LoVo (cell line): ENCODE measurements around the gene ZNF664.

Experiments
- DNase-seq: peaks from one replicate; pipeline ENCODE4 v3.0.0-alpha.2; 2016; ENCODE audit warnings: low spot score

Gene ZNF664

DNA sequence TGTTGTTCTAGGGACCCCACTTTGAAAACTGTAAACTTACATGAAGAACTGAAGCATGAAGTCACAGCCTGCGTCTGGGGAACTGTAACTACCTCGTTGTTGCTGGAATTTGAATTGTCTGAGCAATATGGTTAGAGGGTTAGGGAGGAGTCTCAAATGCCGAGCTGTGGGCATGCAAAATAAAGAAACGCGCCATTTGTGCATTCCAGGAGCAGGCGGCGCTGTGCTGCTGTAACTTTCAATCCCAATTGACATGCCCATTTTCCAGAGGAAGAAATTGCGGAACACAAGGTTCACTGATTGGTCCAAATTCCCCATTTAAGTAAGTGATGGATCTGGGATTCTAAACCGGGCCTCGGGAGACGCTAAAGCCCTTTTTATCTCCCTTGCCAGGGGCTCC is 61.3 kb downstream of the ZNF664 start:
- no peak for DNase-seq

GRCh38 chr12:124035163-124035562 is 62.1 kb downstream of the ZNF664 start:
- DNase-seq: no peak

DNA sequence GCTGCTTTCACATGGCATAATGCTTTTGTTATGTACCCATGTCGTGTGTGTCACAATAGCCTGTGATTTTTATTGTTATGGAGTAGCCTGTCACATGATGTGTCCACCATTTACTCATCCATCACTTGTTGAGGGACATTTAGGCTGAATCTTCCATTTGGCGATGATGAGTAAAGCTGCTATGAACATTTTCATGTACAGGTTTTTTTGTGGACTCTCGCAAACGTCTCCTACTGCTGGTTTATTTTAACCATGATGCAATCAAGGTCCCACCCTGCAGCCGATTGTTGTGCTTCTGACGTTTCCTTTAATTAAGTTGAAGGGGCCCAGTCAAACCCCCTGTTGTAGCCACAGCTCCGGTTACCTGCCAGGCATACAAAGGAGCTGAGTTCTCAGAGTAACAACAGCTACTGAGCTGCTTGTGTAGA is 63.2 kb downstream of the ZNF664 start:
- no peak for DNase-seq

GRCh38 chr12:124036657-124037109 is 63.7 kb downstream of the ZNF664 start:
- DNase-seq: peak; percentile 65

GRCh38 chr12:124037331-124037730 is 64.3 kb downstream of the ZNF664 start:
- DNase-seq: no peak

DNA sequence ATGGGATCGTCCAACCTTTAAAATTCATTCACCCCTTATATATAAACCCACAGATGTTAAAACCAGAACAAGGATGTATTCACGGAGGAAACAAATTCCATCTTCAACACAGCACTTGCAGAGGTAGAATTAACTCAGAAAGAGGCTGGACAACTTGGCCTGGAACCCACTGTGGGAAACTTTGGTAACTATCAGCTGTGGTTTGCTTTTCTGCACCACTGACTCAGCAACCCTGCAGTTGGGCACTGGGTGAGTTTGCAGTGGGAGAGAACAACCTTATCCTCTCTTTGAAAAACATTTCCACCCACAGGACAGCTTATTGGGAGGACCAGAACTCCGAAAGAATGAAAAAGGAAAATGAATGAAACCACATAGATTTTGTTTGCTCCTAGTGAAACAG is 66.3 kb downstream of the ZNF664 start:
- no peak for DNase-seq

GRCh38 chr12:124040291-124040690 is 67.3 kb downstream of the ZNF664 start:
- no peak for DNase-seq

GRCh38 chr12:124040737-124041136 is 67.7 kb downstream of the ZNF664 start:
- no peak for DNase-seq

DNA sequence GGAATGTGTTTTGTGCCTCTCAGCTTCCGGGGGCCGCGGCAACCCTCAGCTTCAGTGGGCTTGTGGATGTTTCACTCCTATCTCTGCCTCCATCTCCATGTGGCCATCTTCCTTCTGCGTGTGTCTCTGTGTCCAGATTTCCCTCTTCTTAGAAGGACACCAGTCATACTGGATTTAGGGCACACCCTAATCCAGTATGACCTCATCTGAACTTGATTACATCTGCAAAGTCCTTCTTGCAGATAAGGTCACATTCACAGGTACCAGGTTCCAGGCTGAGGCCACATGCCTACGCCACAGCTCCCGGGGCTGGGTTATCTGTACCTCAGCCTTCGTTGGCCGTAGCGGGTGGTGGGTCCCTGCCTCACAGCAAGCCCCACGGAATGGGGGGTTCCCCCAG is 68.9 kb downstream of the ZNF664 start:
- no peak for DNase-seq

- no peak for DNase-seq
Measured at GRCh38 chr12:124044021-124044420, 71.0 kb downstream of the ZNF664 start.

DNA sequence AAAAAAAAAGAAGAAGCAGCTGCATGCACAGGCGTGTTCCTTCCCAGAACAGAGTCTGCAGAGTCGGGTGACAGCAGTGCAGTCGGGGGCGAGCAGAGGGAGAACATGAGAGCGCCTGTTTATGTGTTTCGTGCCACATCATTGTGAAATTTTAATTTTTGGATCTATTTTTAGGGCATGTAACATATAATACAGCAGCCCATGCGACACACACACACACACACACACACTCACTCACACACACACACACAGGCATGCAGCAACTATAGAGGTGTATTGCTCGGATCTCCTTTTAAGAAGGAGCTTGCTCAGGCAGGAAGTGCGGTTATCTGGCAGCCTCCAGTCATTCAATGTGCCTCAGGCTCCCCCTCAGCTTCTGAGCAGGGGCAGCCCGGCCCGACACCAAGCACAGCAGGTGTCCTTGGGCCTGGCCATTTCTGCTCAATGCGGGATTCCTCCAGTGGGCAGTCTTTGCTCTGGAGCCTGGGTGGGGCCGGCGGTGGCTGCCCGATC is 71.8 kb downstream of the ZNF664 start:
- no peak for DNase-seq

- no peak for DNase-seq
Measured at GRCh38 chr12:124045671-124046455, 72.8 kb downstream of the ZNF664 start.

GRCh38 chr12:124046456-124046740 is 73.4 kb downstream of the ZNF664 start:
- no peak for DNase-seq

DNA sequence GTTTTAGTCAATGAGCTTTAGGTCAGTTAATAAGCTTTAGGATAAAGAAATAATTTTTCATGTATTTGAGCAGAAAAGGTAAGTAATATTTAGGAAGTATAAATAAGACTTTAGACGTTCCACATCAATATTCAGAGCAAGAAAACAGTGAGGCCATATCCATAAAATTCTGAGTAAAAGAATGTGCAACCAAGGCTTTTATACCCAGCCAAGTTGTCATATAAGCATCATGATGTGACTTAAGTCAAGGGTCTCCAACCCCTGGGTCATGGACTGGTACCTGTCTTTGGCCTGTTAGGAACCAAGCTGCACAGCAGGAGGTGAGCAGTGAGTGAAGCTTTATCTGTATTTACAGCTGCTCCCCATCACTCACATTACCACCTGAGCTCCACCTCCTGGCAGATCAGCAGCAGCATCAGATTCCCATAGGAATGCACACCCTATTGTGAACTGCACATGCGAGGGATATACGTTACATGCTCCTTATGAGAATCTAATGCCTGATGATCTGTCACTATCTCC is 74.1 kb downstream of the ZNF664 start:
- no peak for DNase-seq

- DNase-seq: no peak
Measured at GRCh38 chr12:124049451-124050094, 76.6 kb downstream of the ZNF664 start.

DNA sequence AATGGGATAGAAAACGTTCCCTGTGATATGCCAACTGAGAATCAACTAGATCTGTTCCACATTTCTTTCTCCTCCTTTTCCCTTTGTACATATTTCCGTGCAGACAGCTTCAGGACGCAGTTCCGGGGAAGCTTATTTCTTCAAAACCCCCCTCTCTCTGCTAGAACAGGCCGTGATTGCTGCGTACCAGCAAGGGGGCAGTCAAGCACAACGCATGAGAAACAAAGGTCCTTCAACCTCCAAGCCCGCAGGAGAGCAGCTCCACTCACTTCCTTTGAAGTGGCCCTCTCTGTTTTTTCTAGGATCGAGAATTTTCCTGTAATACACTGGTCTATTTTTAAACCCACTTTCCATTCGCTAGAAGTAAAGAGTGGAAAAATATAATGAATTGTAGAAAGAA is 80.8 kb downstream of the ZNF664 start:
- DNase-seq: no peak

- DNase-seq: no peak
Measured at GRCh38 chr12:124055066-124055465, 82.1 kb downstream of the ZNF664 start.

- DNase-seq: no peak
Measured at GRCh38 chr12:124057691-124058090, 84.7 kb downstream of the ZNF664 start.

DNA sequence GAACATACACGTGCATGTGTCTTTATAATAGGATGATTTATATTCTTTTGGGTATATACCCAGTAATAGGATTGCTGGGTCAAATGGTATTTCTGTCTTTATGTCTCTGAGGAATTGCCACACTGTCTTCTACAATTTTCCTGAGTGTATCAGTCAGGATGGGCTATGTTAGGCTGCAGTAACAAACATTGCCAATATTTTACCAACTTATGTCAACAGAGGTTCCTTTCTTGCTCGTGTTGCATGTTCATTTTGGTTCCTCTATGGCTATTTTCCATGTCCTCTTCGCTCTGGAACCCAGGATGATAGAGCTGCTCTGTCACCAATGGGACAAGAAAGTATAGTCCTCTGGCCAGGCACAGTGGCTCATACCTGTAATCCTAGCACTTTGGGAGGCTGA is 86.7 kb downstream of the ZNF664 start:
- DNase-seq: no peak
